Naive thymus-derived CD4-positive, alpha-beta T cell (primary cell): ENCODE data around the gene DLG4. TPM values are rescaled to one million over a fixed set of nuclear protein-coding genes. Genes with fewer than 3 reads are reported as not detected.

Source experiments
- ATAC-seq: fragments of 150-1000 bp; cut with Tn5 transposase; 2 replicates; pipeline ENCODE4 v1.10.0; 2021; ENCODE audit warnings: mild to moderate bottlenecking, moderate library complexity
- CTCF ChIA-PET: fragments of 350-600 bp; sonication (Branson Sonifier 250); formaldehyde crosslinking; loops from one replicate; lab custom pipeline; 2021; ENCODE audit warnings: antibody characterized with exemption; lab: Charles Lee
- POLR2A ChIA-PET: fragments of 350-600 bp; sonication (Branson Sonifier 250); formaldehyde crosslinking; loops from one replicate; lab custom pipeline; 2021; ENCODE audit warnings: antibody characterized with exemption, inconsistent platforms; lab: Charles Lee
- DNase-seq, 9 donors: peaks; one replicate each; pipeline versions ENCODE4 v3.0.0 to v3.0.0-alpha.2; 2020 to 2022; ENCODE audit warnings: mixed read lengths in 1 of 9
- H3K27ac ChIP-seq: one replicate; pipeline ENCODE4 v1.7.0; 2013; ENCODE audit warnings: mild to moderate bottlenecking, low read depth, low read length, moderate library complexity
- H3K27me3 ChIP-seq, 2 donors: one replicate each; pipeline ENCODE4 v1.7.0; 2013; ENCODE audit warnings: low read length in 2 of 2, mild to moderate bottlenecking in 2 of 2, moderate library complexity in 2 of 2; ENCODE audit not compliant: control insufficient read depth in 2 of 2, insufficient read depth in 2 of 2
- H3K36me3 ChIP-seq, 3 experiments: 1 replicate in 2 of 3; 2 replicates in 1 of 3; pipeline ENCODE4 v1.7.0; 2013; ENCODE audit warnings: low read length in 3 of 3, mild to moderate bottlenecking in 3 of 3, moderate library complexity in 1 of 3; ENCODE audit not compliant: insufficient read depth in 3 of 3, control insufficient read depth in 2 of 3
- H3K4me1 ChIP-seq, 2 donors: one replicate each; pipeline ENCODE4 v1.7.0; 2013; ENCODE audit warnings: low read length in 2 of 2, mild to moderate bottlenecking in 2 of 2, moderate library complexity in 1 of 2; ENCODE audit not compliant: control insufficient read depth in 2 of 2, insufficient read depth in 2 of 2
- H3K4me3 ChIP-seq: 2 replicates; pipeline ENCODE4 v1.7.0; 2013; ENCODE audit warnings: mild to moderate bottlenecking, low read length
- H3K9me3 ChIP-seq, 3 experiments: 1 replicate in 2 of 3; 2 replicates in 1 of 3; pipeline ENCODE4 v1.7.0; 2013; ENCODE audit warnings: low read length in 3 of 3; ENCODE audit not compliant: control insufficient read depth in 2 of 3
- H3K27ac Mint-ChIP-seq, 9 donors: one replicate each; pipeline ENCODE4 v1.8.0; 2020 to 2022; ENCODE audit warnings: mixed read lengths in 9 of 9, mild to moderate bottlenecking in 8 of 9, moderate library complexity in 5 of 9, inconsistent platforms in 2 of 9
- H3K27me3 Mint-ChIP-seq, 5 donors: one replicate each; pipeline ENCODE4 v1.8.0; 2021 to 2022; ENCODE audit warnings: mixed read lengths in 5 of 5, mild to moderate bottlenecking in 1 of 5
- H3K36me3 Mint-ChIP-seq, 5 donors: one replicate each; pipeline ENCODE4 v1.8.0; 2020 to 2022; ENCODE audit warnings: mixed read lengths in 5 of 5, mild to moderate bottlenecking in 3 of 5, inconsistent platforms in 1 of 5
- H3K4me1 Mint-ChIP-seq, 7 donors: one replicate each; pipeline ENCODE4 v1.8.0; 2020 to 2022; ENCODE audit warnings: mixed read lengths in 7 of 7, mild to moderate bottlenecking in 3 of 7, inconsistent platforms in 1 of 7
- H3K4me3 Mint-ChIP-seq, 10 donors: one replicate each; pipeline ENCODE4 v1.8.0; 2020 to 2022; ENCODE audit warnings: mild to moderate bottlenecking in 10 of 10, mixed read lengths in 10 of 10, moderate library complexity in 6 of 10, inconsistent platforms in 2 of 10
- H3K9me3 Mint-ChIP-seq, 11 donors: one replicate each; pipeline ENCODE4 v1.8.0; 2020 to 2022; ENCODE audit warnings: mixed read lengths in 11 of 11, mild to moderate bottlenecking in 4 of 11, inconsistent platforms in 1 of 11, moderate library complexity in 1 of 11
- intact Hi-C, 2 donors: fragments of 100-400 bp; cut with micrococcal nuclease; formaldehyde crosslinking; loops; one replicate each; pipeline ENCODE4 v1.15.1; 2023
- polyA plus RNA-seq, 2 donors: library from polyadenylated mRNA; unstranded; fragments of 300-500 nt; fragmentation: Illumina TruSeq; gene quantifications; one replicate each; pipeline ENCODE4 v1.2.3, GENCODE V29; 2021
- total RNA-seq, 6 experiments: library from RNA in 5 of 6; stranded (reverse) in 5 of 6; gene quantifications; 1 replicate in 5 of 6; 2 replicates in 1 of 6; pipeline ENCODE4 v1.2.3 and lab custom pipeline; 2021 to 2026

Gene DLG4
- 10 to 100 TPM; 10.9 to 25.4 (median 16.5) TPM for total RNA-seq
- under 1 TPM; 0.26 to 0.83 TPM for polyA plus RNA-seq
- 47.8 reads per million, percentile 70 among the genes with 10 or more reads in this experiment for total RNA-seq (lab: John Stamatoyannopoulos, UW)

DNA sequence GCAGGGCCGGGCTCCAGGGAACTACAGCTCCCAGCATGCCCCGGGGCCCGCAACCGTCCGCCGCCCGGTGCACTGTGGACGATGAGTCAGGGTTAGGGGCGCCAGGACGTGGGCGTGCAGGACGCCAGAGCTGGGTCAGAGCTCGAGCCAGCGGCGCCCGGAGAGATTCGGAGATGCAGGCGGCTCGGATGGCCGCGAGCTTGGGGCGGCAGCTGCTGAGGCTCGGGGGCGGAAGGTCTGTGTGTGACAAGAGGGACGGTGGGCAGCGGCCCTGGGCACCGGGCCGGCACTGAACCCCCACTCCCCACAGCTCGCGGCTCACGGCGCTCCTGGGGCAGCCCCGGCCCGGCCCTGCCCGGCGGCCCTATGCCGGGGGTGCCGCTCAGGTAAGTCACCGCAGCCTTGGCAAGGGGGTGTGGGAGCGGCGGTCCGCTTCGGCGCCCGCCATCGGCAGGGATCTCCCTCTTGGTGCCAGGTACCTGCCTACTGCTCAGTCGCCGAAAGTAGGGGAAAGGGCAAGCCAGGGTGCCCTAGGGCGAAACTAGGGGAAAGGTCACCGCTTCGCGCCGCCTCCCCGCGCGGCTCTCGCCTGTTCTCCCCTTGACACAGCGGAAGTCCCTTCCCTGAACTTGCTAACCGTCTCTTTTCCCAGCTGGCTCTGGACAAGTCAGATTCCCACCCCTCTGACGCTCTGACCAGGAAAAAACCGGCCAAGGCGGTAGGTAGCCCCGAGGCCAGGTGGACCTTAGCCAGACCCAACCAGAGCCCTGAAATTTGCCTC is at the start of gene DLG4, which contains the start of gene ACADVL:
Gene DLG4, minus strand, starts transcription at position 25 of the 781 bp plus-strand sequence.
Gene ACADVL, plus strand, starts transcription at position 127 of the 781 bp plus-strand sequence. Its CDS starts 47 bp downstream, at position 174.
- peaks cover 25 to 47% of the 10 kb centered on the region in 2 donors for H3K4me1 ChIP-seq
- ChIA-PET POLR2A (interaction anchor here (0.6 to 13.7 kb wide), 10 partner anchors 8 to 1164 kb away, joined by 3 to 265 read pairs (median 6); partner anchors contain the start of genes CTDNEP1, DVL2, ELP5 and GABARAP), CTCF (interaction anchor here (0.5 to 3.1 kb wide), 9 partner anchors 15 to 467 kb away, joined by 3 to 22 read pairs (median 3); partner anchors contain the start of genes DVL2, GABARAP, NEURL4 and PHF23)
- DNase-seq = peak; percentile 45 to 87 (median 56)
- no peaks in the 10 kb centered on the region for H3K9me3 ChIP-seq
- peaks cover 0 to 35% (median 4%) of the 10 kb centered on the region in 3 experiments for H3K36me3 ChIP-seq
- Mint-ChIP-seq H3K36me3 (peaks cover 0 to 14% (median 3%) of the 10 kb centered on the region in 5 donors), H3K9me3 (peaks cover 0 to 2% (median 0%) of the 10 kb centered on the region in 11 donors), H3K4me1 (peaks cover 35 to 61% (median 55%) of the 10 kb centered on the region in 7 donors), H3K27me3 (no peaks in the 10 kb centered on the region), H3K4me3 (peak within 1 kb of the TSS; percentile 88 to 95 (median 91)), H3K27ac (peak within 1 kb of the TSS; percentile 81 to 98 (median 96))
- intact Hi-C loops = loop anchor here (1.0 to 10.0 kb wide), 7 partner anchors 14 to 625 kb away; partner anchors contain the start of genes C17orf100 (in 1 of the 2), DVL2 (in 1 of the 2), ELP5 (in 1 of the 2) and KDM6B (in 1 of the 2)
- no peaks in the 10 kb centered on the region for H3K27me3 ChIP-seq
- H3K27ac ChIP-seq = peak within 1 kb of the TSS; percentile 75
- peak; percentile 76 for ATAC-seq
- H3K4me3 ChIP-seq = peak within 1 kb of the TSS; percentile 73

DNA sequence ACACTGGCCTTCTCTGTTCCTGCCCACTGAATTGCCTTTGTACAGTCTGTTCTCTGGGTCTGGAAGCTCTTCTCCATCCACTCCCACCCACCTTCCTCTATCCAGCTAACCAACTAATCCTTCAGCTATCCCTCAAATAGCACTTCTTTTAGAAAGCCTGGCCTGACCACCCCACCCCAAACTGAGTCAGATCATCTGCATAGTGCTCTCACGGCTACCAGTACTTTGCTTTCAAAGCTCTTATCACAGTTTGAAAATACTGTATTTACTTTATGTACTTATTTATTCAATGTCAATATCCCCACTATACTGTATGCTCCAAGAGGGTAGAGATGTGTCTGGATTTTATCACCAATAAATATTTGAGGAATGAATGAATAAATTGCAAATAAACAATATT is 47.1 kb upstream of the DLG4 start:
- no peaks in the 10 kb centered on the region for H3K36me3 ChIP-seq
- H3K27me3 Mint-ChIP-seq = peaks cover 0 to 43% (median 20%) of the 10 kb centered on the region in 5 donors
- H3K4me1 ChIP-seq = peaks cover 11 to 19% of the 10 kb centered on the region in 2 donors
- ATAC-seq (no peak), DNase-seq (no peak)
- peaks cover 18 to 23% (median 21%) of the 10 kb centered on the region in 7 donors for H3K4me1 Mint-ChIP-seq
- no peak overlapping the region for H3K4me3 Mint-ChIP-seq
- H3K36me3 Mint-ChIP-seq = peaks cover 0 to 3% (median 0%) of the 10 kb centered on the region in 5 donors
- no peak overlapping the region for H3K4me3 ChIP-seq
- intact Hi-C loops = no loop called here
- H3K27me3 ChIP-seq = no peaks in the 10 kb centered on the region
- H3K27ac ChIP-seq = no peak overlapping the region
- no peaks in the 10 kb centered on the region for H3K9me3 ChIP-seq
- H3K9me3 Mint-ChIP-seq = peaks cover 0 to 3% (median 0%) of the 10 kb centered on the region in 11 donors
- peak overlapping the region in 2 of 9 donors; percentile 28 to 62 for H3K27ac Mint-ChIP-seq
- ChIA-PET POLR2A (interaction anchor here (0.9 kb wide), 1 partner anchor 69 kb away, joined by 3 read pairs; the partner anchor contains the start of gene ACAP1), CTCF (no interaction called here)

DNA sequence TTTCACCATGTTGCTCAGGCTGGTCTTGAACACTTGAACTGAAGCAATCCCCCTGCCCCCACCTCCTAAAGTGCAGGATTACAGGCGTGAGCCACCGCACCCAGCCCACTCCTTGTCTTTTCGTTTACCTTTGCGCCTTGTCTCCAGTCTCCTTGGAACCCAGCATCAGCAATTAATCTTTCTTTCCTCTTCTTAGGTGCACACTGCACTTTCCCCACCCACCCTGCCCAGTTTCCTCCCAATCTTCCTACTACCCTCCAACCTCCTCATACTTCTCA is 44.1 kb upstream of the DLG4 start:
- Mint-ChIP-seq H3K36me3 (peaks cover 0 to 3% (median 0%) of the 10 kb centered on the region in 5 donors), H3K4me1 (peaks cover 18 to 32% (median 27%) of the 10 kb centered on the region in 7 donors), H3K9me3 (peaks cover 0 to 2% (median 0%) of the 10 kb centered on the region in 11 donors), H3K27me3 (peaks cover 0 to 36% (median 15%) of the 10 kb centered on the region in 5 donors), H3K27ac (peak overlapping the region in 6 of 9 donors; percentile 7 to 84 (median 44)), H3K4me3 (peak overlapping the region; percentile 69 to 90 (median 84))
- peaks cover 0 to 7% (median 0%) of the 10 kb centered on the region in 3 experiments for H3K36me3 ChIP-seq
- H3K4me1 ChIP-seq = peaks cover 13 to 19% of the 10 kb centered on the region in 2 donors
- DNase-seq (no peak), ATAC-seq (no peak)
- H3K27ac ChIP-seq = no peak overlapping the region
- intact Hi-C loops = loop anchor here in 1 of 2 donors (1.0 kb wide), 1 partner anchor 25 kb away; no protein-coding TSS in a partner anchor
- no peaks in the 10 kb centered on the region for H3K27me3 ChIP-seq
- no peak overlapping the region for H3K4me3 ChIP-seq
- POLR2A ChIA-PET = interaction anchor here (0.6 to 1.1 kb wide), 4 partner anchors 10 to 320 kb away, joined by 3 to 4 read pairs (median 4); partner anchors contain the start of genes ACAP1 and MPDU1
- CTCF ChIA-PET = interaction anchor here (0.6 kb wide), 1 partner anchor 11 kb away, joined by 3 read pairs; no protein-coding TSS in a partner anchor
- H3K9me3 ChIP-seq = no peaks in the 10 kb centered on the region

DNA sequence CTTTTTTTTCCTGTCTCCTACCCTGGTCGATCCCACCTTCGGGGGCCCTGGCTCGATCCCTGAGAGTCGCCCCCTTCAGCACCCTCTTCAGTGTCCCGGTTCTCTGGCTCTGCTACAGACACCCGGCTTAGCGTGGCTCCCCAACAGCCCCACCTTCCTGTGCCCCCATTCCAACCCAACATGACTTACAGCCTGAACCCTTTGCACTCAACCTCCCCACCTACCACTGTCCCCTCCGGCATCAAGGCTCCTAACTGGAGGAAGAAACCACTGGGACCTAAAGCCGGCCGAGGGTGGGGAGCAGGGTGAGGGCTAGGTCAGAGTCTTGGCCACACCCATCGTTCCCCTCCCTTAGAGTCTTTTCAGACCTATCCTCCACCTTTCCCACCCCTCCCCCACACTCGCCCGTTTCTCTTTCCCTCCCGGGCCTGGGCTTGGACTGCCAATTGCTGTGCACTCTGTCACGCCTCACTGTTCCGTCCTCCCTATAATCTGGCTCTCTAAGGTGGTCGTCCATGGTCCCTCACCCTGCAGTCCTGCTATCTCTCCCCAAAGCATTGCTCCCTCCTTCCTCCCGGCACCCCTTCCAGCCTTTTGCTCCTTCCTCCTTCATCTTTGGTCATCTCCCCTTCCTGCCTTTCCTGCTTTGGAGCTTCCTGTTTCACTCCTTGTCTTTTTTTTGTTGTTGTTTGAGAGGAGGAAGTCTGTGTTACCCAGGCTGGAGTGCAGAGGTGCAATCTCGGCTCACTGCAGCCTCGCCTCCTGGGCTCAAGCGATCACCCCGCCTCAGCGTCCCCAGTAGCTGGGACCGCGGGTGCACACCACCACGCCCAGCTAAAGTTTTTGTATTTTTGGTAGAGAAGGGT is 43.5 kb upstream of the DLG4 start:
- Histone ChIP-seq H3K9me3 (no peaks in the 10 kb centered on the region), H3K36me3 (peaks cover 0 to 11% (median 0%) of the 10 kb centered on the region in 3 experiments), H3K27me3 (no peaks in the 10 kb centered on the region), H3K4me1 (peaks cover 13 to 19% of the 10 kb centered on the region in 2 donors), H3K4me3 (peak overlapping the region; percentile 39), H3K27ac (no peak overlapping the region)
- Mint-ChIP-seq H3K27ac (peak overlapping the region; percentile 0 to 84 (median 70)), H3K36me3 (peaks cover 0 to 5% (median 0%) of the 10 kb centered on the region in 5 donors), H3K4me3 (peak overlapping the region; percentile 69 to 90 (median 84)), H3K27me3 (peaks cover 0 to 36% (median 15%) of the 10 kb centered on the region in 5 donors), H3K4me1 (peaks cover 18 to 32% (median 28%) of the 10 kb centered on the region in 7 donors), H3K9me3 (peaks cover 0 to 2% (median 0%) of the 10 kb centered on the region in 11 donors)
- ATAC-seq = peak; percentile 29
- peak in 1 of 9 donors; percentile 26 for DNase-seq
- intact Hi-C loops = loop anchor here in 1 of 2 donors (1.0 kb wide), 1 partner anchor 25 kb away; no protein-coding TSS in a partner anchor
- ChIA-PET CTCF (interaction anchor here (0.6 kb wide), 1 partner anchor 12 kb away, joined by 3 read pairs; no protein-coding TSS in a partner anchor), POLR2A (interaction anchor here (0.6 to 1.2 kb wide), 5 partner anchors 11 to 320 kb away, joined by 3 to 4 read pairs (median 4); partner anchors contain the start of genes ACAP1 and MPDU1)

DNA sequence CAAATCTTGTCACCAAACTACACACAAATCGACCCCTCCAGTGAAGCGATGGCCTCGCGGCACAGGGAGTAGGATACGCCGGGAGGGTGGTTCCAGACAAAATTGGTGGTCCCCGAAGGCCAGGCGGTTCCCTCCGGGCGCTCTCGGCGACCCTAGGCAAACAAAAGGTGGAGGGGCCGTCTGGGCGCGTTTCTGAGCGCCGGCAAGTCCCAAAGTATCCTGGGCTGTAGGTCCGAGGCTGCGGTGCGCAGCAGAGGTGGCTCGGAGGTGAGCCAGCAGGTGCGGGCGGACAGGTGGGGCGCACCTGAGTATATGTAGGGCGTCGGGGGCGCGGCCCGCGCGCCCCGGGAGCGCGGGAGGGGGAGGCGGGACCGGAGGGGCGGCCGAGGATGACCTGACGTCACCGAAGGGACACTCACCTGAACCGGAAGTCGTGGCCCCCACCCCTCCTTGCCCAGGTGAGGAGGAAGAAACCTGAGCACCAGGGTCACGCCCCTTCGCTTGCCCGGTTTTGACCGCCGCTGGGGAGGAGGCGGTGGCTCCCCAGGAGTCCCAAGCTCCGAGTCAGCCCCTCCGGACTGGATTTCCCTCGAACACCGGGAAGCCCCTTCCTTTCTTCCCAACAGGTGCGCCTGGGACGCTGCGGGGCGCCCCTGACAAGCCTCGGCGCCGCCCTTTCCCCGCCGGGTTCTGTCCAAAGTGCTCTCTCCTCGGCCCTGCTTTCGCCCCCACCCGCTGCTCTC is 42.7 kb upstream of the DLG4 start, which contains the start of gene CLDN7:
Gene CLDN7, minus strand, starts transcription at position 287 of the 743 bp plus-strand sequence. CDS start 435 bp downstream, outside the sequence.
- H3K9me3 ChIP-seq = no peaks in the 10 kb centered on the region
- peak within 1 kb of the TSS; percentile 68 for H3K27ac ChIP-seq
- Mint-ChIP-seq H3K4me3 (peak within 1 kb of the TSS; percentile 71 to 90 (median 84)), H3K4me1 (peaks cover 18 to 32% (median 28%) of the 10 kb centered on the region in 7 donors), H3K27ac (peak within 1 kb of the TSS; percentile 29 to 84 (median 70)), H3K27me3 (peaks cover 0 to 36% (median 15%) of the 10 kb centered on the region in 5 donors), H3K36me3 (peaks cover 0 to 5% (median 0%) of the 10 kb centered on the region in 5 donors), H3K9me3 (peaks cover 0 to 2% (median 0%) of the 10 kb centered on the region in 11 donors)
- no peak for DNase-seq
- H3K4me1 ChIP-seq = peaks cover 13 to 19% of the 10 kb centered on the region in 2 donors
- H3K36me3 ChIP-seq = peaks cover 0 to 14% (median 0%) of the 10 kb centered on the region in 3 experiments
- H3K4me3 ChIP-seq = peak within 1 kb of the TSS; percentile 59
- ChIA-PET CTCF (no interaction called here), POLR2A (interaction anchor here (1.2 kb wide), 2 partner anchors 34 to 46 kb away, joined by 3 to 4 read pairs; no protein-coding TSS in a partner anchor)
- no peaks in the 10 kb centered on the region for H3K27me3 ChIP-seq
- intact Hi-C loops = no loop called here
- no peak for ATAC-seq
